ENCODE results near the gene MUC20. TPM values are rescaled to one million over a fixed set of nuclear protein-coding genes. Genes with fewer than 3 reads are reported as not detected.
A peak's percentile ranks its signal among the peaks of the same experiment; 100 is the strongest.

MUC20 gene
- total and polyA plus RNA-seq, 2 experiments from 2014 or later = 0.29 TPM; not detected in 1

- Histone ChIP-seq H3K36me3 (ENCODE audit: insufficient read depth) (no peaks in the 10 kb centered on the region), H3K79me2 (replicated peaks; ENCODE audit: insufficient read depth) (no peaks in the 10 kb centered on the region), H3K4me1 (ENCODE audit: insufficient read depth) (no peaks in the 10 kb centered on the region), H4K20me1 (replicated peaks; ENCODE audit: insufficient read depth) (no peaks in the 10 kb centered on the region), H3K9me2 (ENCODE audit: insufficient read depth) (no peaks in the 10 kb centered on the region), H3K4me3 (no peak overlapping the region), H3K27ac (ENCODE audit: low read depth) (no peak overlapping the region), H3K27me3 (ENCODE audit: insufficient read depth) (no peaks in the 10 kb centered on the region), H2AFZ (0 out of 2 replicates have a peak overlapping the region, but pooled peaks have one; percentile 23), H3F3A (replicated peaks; ENCODE audit: low read depth) (no peaks in the 10 kb centered on the region), H3K4me2 (no peak overlapping the region)
- DNase-seq (ENCODE audit: low spot score) (no peak), ATAC-seq (no peak)
- peaks cover 15% of the 10 kb centered on the region for H3K4me1 Mint-ChIP-seq
- H3K9me3 Mint-ChIP-seq = no peaks in the 10 kb centered on the region; the same call in 2 of the 3 replicates
- TF ChIP-seq ZNF331 (CRISPR knock-in tag; IDR thresholded peaks at IDR 0.05; ENCODE audit: low read depth) = no peak
- TF ChIP-seq ZNF462 (CRISPR knock-in tag; IDR thresholded peaks at IDR 0.05) = no peak
- no peak for TF ChIP-seq CTCF (conservative IDR thresholded peaks at IDR 0.05; ENCODE audit: low read depth in 2 of 2)
- H3K4me3 Mint-ChIP-seq = no peak overlapping the region
- no peak overlapping the region for H3K27ac Mint-ChIP-seq
- peaks cover 7% of the 10 kb centered on the region for H3K27me3 Mint-ChIP-seq (ENCODE audit: insufficient read depth, low read depth, poor library complexity)
- H3K36me3 Mint-ChIP-seq (ENCODE audit: low read depth) = no peaks in the 10 kb centered on the region
These were observed 37.0 kb downstream of the MUC20 start for GRCh38 chr3:195757827-195758226.
